PFSK-1 (cell line): ENCODE data around the gene SLC26A6.

ENCODE experiments used
- POLR2AphosphoS5 ChIP-seq: IDR thresholded peaks from 2 replicates; pipeline ENCODE4 v1.6.1; 2012; ENCODE audit warnings: low read depth, mild to moderate bottlenecking, control low read depth, low read length, moderate library complexity
- REST ChIP-seq, 2 experiments: IDR thresholded peaks; 2 replicates each; pipeline versions ENCODE4 v1.6.1 to v1.8.0; 2011 to 2012; ENCODE audit warnings: low read depth in 2 of 2, low read length in 2 of 2, control low read depth in 1 of 2, inconsistent platforms in 1 of 2, mild to moderate bottlenecking in 1 of 2, moderate library complexity in 1 of 2; ENCODE audit not compliant: insufficient read depth in 1 of 2
- SIN3A ChIP-seq: IDR thresholded peaks from 2 replicates; pipeline ENCODE4 v1.6.1; 2012; ENCODE audit warnings: mild to moderate bottlenecking, low read length, moderate library complexity, borderline replicate concordance; ENCODE audit not compliant: insufficient read depth
- TAF1 ChIP-seq: IDR thresholded peaks from 2 replicates; pipeline ENCODE4 v1.6.1; 2012; ENCODE audit warnings: low read length, control low read depth, borderline replicate concordance; ENCODE audit not compliant: insufficient read depth

- TF ChIP-seq POLR2AphosphoS5, result no peak
- TF ChIP-seq SIN3A, result no peak
- TF ChIP-seq TAF1, result no peak
- TF ChIP-seq REST (IDR thresholded peaks at IDR 0.05; ENCODE audit: insufficient read depth in 1 of 2, low read depth in 2 of 2, low read length in 2 of 2), result no peak
These were observed 5.4 kb downstream of the SLC26A6 start for GRCh38 chr3:48629894-48630293.
